ENCODE results near the gene TNFRSF21. TPM values are rescaled to one million over a fixed set of nuclear protein-coding genes. Genes with fewer than 3 reads are reported as not detected.

The TNFRSF21 gene
- total and polyA plus RNA-seq, 7 donors: 2.7 to 22.3 (median 6.2) TPM

DNA sequence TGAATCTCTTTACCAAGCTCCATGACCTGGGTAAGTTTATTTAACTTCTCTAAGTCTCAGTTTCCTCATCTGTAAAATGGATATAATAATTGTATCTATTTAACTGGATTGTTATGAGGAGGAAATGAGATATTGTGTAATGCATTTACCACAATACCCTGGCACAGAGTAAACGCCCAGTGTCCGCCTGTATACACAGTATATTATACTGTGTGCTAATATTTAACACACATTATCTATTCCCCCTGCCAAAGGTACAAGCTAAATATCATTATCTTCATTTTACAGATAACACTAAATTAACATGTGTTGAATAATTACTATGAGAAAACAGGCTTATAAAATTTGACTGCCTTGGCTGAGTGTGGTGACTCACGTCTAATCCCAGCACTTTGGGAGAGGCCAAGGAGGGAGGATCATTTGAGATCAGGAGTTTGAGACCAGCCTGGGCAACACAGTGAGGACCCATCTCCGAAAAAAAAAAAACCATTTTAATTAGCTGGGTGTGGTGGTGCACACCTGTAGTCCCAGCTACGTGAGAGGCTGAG is 38.7 kb upstream of the TNFRSF21 start:
- no peak for TF ChIP-seq CTCF (IDR thresholded peaks at IDR 0.05)
- Histone ChIP-seq H3K4me3 (no peak overlapping the region), H3K27me3 (ENCODE audit: insufficient read depth in 3 of 3, low read length in 2 of 3) (no peaks in the 10 kb centered on the region), H3K9me3 (no peaks in the 10 kb centered on the region), H3K27ac (no peak overlapping the region), H3K36me3 (ENCODE audit: insufficient read depth in 1 of 2, low read depth in 1 of 2) (no peaks in the 10 kb centered on the region), H3K4me1 (no peaks in the 10 kb centered on the region)
- ATAC-seq: no peak
- WGBS, 3 donors: 86 to 91% (median 88%) methylated on average over 5 of the region's 5 CpGs
- intact Hi-C loops (cut with DNase I): no loop called here
- no peak for DNase-seq

DNA sequence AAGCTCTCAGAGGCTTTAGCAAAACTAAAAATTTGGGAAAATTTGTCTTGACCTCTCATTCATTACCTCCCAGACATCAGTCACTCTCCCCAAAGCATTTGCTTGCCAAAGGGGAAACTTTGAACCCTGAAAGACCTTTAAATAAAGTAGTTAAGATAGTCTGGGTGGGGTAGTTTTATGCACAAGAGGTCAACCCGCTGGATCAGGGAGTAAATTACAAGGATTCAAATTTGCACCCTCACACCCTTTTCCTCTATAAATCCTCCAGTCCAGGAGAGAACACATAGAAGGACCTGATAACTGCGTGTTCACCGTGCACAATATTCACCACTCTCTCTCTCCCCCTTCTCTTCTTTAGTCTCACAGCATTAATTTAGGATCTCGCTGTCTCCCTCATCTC is 36.1 kb upstream of the TNFRSF21 start:
- no peaks in the 10 kb centered on the region for H3K27me3 ChIP-seq (ENCODE audit: insufficient read depth in 3 of 3, low read length in 2 of 3)
- no peak for DNase-seq
- H3K27ac ChIP-seq: no peak overlapping the region
- no peak for ATAC-seq
- H3K9me3 ChIP-seq: no peaks in the 10 kb centered on the region
- no peaks in the 10 kb centered on the region for H3K36me3 ChIP-seq (ENCODE audit: insufficient read depth in 1 of 2, low read depth in 1 of 2)
- intact Hi-C loops (cut with DNase I): no loop called here
- 80 to 84% (median 82%) methylated on average over 4 of the region's 4 CpGs for WGBS, 3 donors
- no peak overlapping the region for H3K4me3 ChIP-seq
- H3K4me1 ChIP-seq: no peaks in the 10 kb centered on the region
- no peak for TF ChIP-seq CTCF (IDR thresholded peaks at IDR 0.05)

DNA sequence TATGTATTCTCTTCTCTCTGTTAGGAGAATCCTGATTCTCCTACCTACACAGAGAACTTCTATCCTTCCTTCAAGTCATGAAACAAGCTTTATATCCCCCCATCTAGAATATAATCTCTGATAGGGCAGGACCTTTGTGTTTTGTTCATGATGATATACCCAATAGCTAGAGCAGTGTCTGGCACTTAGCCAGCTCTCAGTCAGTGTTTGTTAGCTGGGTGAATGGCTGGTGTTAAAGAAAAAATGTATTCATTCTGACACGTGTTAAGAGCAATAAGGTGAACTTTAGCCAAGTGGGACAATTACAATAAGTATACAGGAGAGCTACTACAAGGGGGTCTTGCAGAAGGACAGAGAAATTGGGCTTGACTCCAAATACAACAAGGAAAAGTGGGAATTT is 34.3 kb upstream of the TNFRSF21 start:
- no peaks in the 10 kb centered on the region for H3K9me3 ChIP-seq
- H3K36me3 ChIP-seq (ENCODE audit: insufficient read depth in 1 of 2, low read depth in 1 of 2): no peaks in the 10 kb centered on the region
- H3K27ac ChIP-seq: no peak overlapping the region
- DNase-seq (no peak), ATAC-seq (no peak)
- no peak overlapping the region for H3K4me3 ChIP-seq
- TF ChIP-seq CTCF (IDR thresholded peaks at IDR 0.05): no peak
- no peaks in the 10 kb centered on the region for H3K4me1 ChIP-seq
- 15 to 24% (median 23%) methylated on average over 1 of the region's 1 CpG for WGBS, 3 donors
- no peaks in the 10 kb centered on the region for H3K27me3 ChIP-seq (ENCODE audit: insufficient read depth in 3 of 3, low read length in 2 of 3)
- intact Hi-C loops (cut with DNase I): no loop called here

GRCh38 chr6:47343600-47343999 is 33.9 kb upstream of the TNFRSF21 start:
- H3K36me3 ChIP-seq (ENCODE audit: insufficient read depth in 1 of 2, low read depth in 1 of 2): no peaks in the 10 kb centered on the region
- ATAC-seq: no peak
- no peaks in the 10 kb centered on the region for H3K4me1 ChIP-seq
- no peak for DNase-seq
- whole genome bisulfite sequencing, 3 donors: 66 to 72% (median 71%) methylated on average over 4 of the region's 4 CpGs
- no peaks in the 10 kb centered on the region for H3K27me3 ChIP-seq (ENCODE audit: insufficient read depth in 3 of 3, low read length in 2 of 3)
- no peak overlapping the region for H3K4me3 ChIP-seq
- no peak overlapping the region for H3K27ac ChIP-seq
- intact Hi-C loops (cut with DNase I): no loop called here
- no peak for TF ChIP-seq CTCF (IDR thresholded peaks at IDR 0.05)
- no peaks in the 10 kb centered on the region for H3K9me3 ChIP-seq

GRCh38 chr6:47342824-47343223 is 33.1 kb upstream of the TNFRSF21 start:
- Histone ChIP-seq H3K27ac (no peak overlapping the region), H3K36me3 (ENCODE audit: insufficient read depth in 1 of 2, low read depth in 1 of 2) (no peaks in the 10 kb centered on the region), H3K4me1 (no peaks in the 10 kb centered on the region), H3K27me3 (ENCODE audit: insufficient read depth in 3 of 3, low read length in 2 of 3) (no peaks in the 10 kb centered on the region), H3K9me3 (no peaks in the 10 kb centered on the region), H3K4me3 (no peak overlapping the region)
- TF ChIP-seq CTCF (IDR thresholded peaks at IDR 0.05): no peak
- intact Hi-C loops (cut with DNase I): no loop called here
- DNase-seq (no peak), ATAC-seq (no peak)
- 68 to 72% (median 69%) methylated on average over 8 of the region's 8 CpGs for WGBS, 3 donors

Data from psoas muscle (tissue), 8 donors.